ENCODE data around the gene CYB5D1.

Gene CYB5D1

DNA sequence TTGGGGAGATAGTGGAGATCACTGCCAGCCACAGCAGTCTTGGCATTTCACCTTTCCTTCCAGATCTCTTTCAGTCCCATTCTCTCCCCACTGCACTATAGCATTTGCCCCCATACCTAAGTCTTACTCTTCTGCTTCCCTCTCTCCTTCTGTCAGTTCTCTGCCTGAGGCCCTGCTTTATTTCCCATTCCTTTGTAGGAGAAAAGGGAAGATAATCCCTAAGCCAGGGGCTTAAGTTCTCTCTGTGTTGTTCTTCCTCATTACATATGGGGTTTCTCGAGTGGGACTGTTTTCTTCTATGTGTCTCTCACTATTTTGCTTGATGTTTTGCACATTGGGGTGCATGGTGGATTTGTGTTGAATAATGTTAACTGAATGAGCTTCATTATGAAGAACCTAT is 17.4 kb upstream of the CYB5D1 start:
- H3K27ac ChIP-seq (ENCODE audit: low read depth, low read length): peak overlapping the region; percentile 94
- peak overlapping the region; percentile 80 for H3K9ac ChIP-seq (ENCODE audit: low read length)
- no peak overlapping the region for H2AFZ ChIP-seq (ENCODE audit: low read depth, low read length, severe bottlenecking)
- peaks cover 14% of the 10 kb centered on the region; the same call in 1 of the 2 replicates for H3K79me2 ChIP-seq (ENCODE audit: insufficient read depth, low read length)
- no peaks in the 10 kb centered on the region for H3K9me3 ChIP-seq (ENCODE audit: insufficient read depth, low read length)
- peak overlapping the region; percentile 92 for H3K4me2 ChIP-seq (ENCODE audit: low read depth, low read length, poor library complexity, severe bottlenecking)
- no peak overlapping the region for H3K4me3 ChIP-seq (ENCODE audit: insufficient read depth, low read length, poor library complexity, severe bottlenecking)
- no peak for TF ChIP-seq EZH2phosphoT487 (conservative IDR thresholded peaks at IDR 0.05; ENCODE audit: low read length)
- TF ChIP-seq, protein P1, sequence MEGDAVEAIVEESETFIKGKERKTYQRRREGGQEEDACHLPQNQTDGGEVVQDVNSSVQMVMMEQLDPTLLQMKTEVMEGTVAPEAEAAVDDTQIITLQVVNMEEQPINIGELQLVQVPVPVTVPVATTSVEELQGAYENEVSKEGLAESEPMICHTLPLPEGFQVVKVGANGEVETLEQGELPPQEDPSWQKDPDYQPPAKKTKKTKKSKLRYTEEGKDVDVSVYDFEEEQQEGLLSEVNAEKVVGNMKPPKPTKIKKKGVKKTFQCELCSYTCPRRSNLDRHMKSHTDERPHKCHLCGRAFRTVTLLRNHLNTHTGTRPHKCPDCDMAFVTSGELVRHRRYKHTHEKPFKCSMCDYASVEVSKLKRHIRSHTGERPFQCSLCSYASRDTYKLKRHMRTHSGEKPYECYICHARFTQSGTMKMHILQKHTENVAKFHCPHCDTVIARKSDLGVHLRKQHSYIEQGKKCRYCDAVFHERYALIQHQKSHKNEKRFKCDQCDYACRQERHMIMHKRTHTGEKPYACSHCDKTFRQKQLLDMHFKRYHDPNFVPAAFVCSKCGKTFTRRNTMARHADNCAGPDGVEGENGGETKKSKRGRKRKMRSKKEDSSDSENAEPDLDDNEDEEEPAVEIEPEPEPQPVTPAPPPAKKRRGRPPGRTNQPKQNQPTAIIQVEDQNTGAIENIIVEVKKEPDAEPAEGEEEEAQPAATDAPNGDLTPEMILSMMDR (IDR thresholded peaks at IDR 0.05; ENCODE audit: insufficient read depth, low read length, poor library complexity, severe bottlenecking): no peak
- H3F3A ChIP-seq (ENCODE audit: insufficient read depth): peaks cover 62% of the 10 kb centered on the region
- H3K27me3 ChIP-seq (ENCODE audit: low read length): no peaks in the 10 kb centered on the region
- H3K36me3 ChIP-seq (ENCODE audit: low read length): no peaks in the 10 kb centered on the region
- no peaks in the 10 kb centered on the region for H3K9me2 ChIP-seq (replicated peaks; ENCODE audit: insufficient read depth, low read length)
- no peaks in the 10 kb centered on the region for H4K20me1 ChIP-seq (ENCODE audit: low read depth, low read length)

DNA sequence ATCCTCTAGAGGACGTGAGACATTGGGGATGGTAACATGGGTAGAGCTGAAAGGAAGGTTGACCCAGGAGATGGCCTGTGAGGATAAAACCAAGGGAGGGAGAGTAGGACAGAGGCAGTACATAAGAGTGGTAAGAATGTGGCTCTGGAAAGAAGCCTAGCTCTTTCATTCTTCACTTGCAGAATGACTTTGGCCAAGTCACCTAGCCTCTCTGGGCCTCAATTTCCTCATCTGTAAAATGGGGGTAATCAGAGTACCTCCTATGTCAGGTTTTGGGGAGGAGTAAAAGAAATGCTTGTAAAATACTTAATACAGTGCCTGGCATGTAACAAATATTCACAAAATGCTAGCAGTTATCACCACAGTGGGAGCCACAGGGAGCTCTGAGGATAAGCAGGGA is 16.9 kb upstream of the CYB5D1 start:
- peaks cover 17% of the 10 kb centered on the region; the same call in 1 of the 2 replicates for H3K79me2 ChIP-seq (ENCODE audit: insufficient read depth, low read length)

DNA sequence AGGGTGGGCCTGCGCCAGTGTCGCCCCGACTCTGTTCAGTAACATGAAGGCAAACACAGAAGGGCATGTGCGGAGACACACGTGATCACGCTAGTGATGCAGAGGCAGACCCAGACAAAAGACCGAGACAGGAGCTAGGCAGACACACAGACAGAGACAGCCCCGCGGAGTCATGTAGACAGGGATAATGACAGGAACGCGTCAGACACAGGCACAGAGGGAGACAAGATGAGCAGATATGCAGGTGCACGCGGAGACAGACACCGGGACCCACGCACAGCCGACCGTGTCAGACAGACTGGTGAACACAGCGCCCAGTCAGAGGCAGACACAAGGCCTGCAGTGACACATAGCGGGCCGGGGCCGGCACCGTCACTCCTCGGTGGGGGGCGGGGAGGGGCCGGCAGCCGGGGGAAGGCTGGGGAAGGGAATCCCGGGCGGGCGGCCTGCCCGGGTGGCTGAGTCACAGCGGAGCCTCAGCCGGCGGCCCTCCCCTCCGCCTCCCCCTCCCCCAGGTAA is 16.3 kb upstream of the CYB5D1 start:
- Histone ChIP-seq H3K9me3 (ENCODE audit: insufficient read depth, low read length) (no peaks in the 10 kb centered on the region), H3F3A (ENCODE audit: insufficient read depth) (peaks cover 54% of the 10 kb centered on the region), H3K4me2 (ENCODE audit: low read depth, low read length, poor library complexity, severe bottlenecking) (peak overlapping the region; percentile 92), H3K36me3 (ENCODE audit: low read length) (no peaks in the 10 kb centered on the region), H3K9me2 (replicated peaks; ENCODE audit: insufficient read depth, low read length) (no peaks in the 10 kb centered on the region), H4K20me1 (ENCODE audit: low read depth, low read length) (no peaks in the 10 kb centered on the region), H3K4me3 (ENCODE audit: insufficient read depth, low read length, poor library complexity, severe bottlenecking) (peak overlapping the region; percentile 76), H2AFZ (ENCODE audit: low read depth, low read length, severe bottlenecking) (no peak overlapping the region), H3K27me3 (ENCODE audit: low read length) (no peaks in the 10 kb centered on the region), H3K27ac (ENCODE audit: low read depth, low read length) (peak overlapping the region; percentile 94), H3K79me2 (ENCODE audit: insufficient read depth, low read length) (peaks cover 17% of the 10 kb centered on the region; the same call in 1 of the 2 replicates), H3K9ac (ENCODE audit: low read length) (peak overlapping the region; percentile 80)
- TF ChIP-seq, protein P1 (IDR thresholded peaks at IDR 0.05; ENCODE audit: insufficient read depth, low read length, poor library complexity, severe bottlenecking): no peak
- TF ChIP-seq EZH2phosphoT487 (conservative IDR thresholded peaks at IDR 0.05; ENCODE audit: low read length): no peak

More for the DNA sequence above, 16.9 kb upstream of the CYB5D1 start:
- Histone ChIP-seq H3K9ac (ENCODE audit: low read length) (peak overlapping the region; percentile 80), H3F3A (ENCODE audit: insufficient read depth) (peaks cover 59% of the 10 kb centered on the region), H3K4me3 (ENCODE audit: insufficient read depth, low read length, poor library complexity, severe bottlenecking) (peak overlapping the region; percentile 76), H3K4me2 (ENCODE audit: low read depth, low read length, poor library complexity, severe bottlenecking) (peak overlapping the region; percentile 92), H2AFZ (ENCODE audit: low read depth, low read length, severe bottlenecking) (no peak overlapping the region), H4K20me1 (ENCODE audit: low read depth, low read length) (no peaks in the 10 kb centered on the region), H3K27me3 (ENCODE audit: low read length) (no peaks in the 10 kb centered on the region), H3K36me3 (ENCODE audit: low read length) (no peaks in the 10 kb centered on the region), H3K27ac (ENCODE audit: low read depth, low read length) (peak overlapping the region; percentile 94), H3K9me3 (ENCODE audit: insufficient read depth, low read length) (no peaks in the 10 kb centered on the region), H3K9me2 (replicated peaks; ENCODE audit: insufficient read depth, low read length) (no peaks in the 10 kb centered on the region)
- no peak for TF ChIP-seq EZH2phosphoT487 (conservative IDR thresholded peaks at IDR 0.05; ENCODE audit: low read length)
- TF ChIP-seq, protein P1 (IDR thresholded peaks at IDR 0.05; ENCODE audit: insufficient read depth, low read length, poor library complexity, severe bottlenecking): no peak
